DLD1 (cell line): Measurements from ENCODE around the gene ME3.

ENCODE experiments used
- in situ Hi-C: cut with HindIII; loops from 2 replicates; pipeline ENCODE4 v1.10.0; 2017; ENCODE audit warnings: low sequenced_read_pairs

The ME3 gene

DNA sequence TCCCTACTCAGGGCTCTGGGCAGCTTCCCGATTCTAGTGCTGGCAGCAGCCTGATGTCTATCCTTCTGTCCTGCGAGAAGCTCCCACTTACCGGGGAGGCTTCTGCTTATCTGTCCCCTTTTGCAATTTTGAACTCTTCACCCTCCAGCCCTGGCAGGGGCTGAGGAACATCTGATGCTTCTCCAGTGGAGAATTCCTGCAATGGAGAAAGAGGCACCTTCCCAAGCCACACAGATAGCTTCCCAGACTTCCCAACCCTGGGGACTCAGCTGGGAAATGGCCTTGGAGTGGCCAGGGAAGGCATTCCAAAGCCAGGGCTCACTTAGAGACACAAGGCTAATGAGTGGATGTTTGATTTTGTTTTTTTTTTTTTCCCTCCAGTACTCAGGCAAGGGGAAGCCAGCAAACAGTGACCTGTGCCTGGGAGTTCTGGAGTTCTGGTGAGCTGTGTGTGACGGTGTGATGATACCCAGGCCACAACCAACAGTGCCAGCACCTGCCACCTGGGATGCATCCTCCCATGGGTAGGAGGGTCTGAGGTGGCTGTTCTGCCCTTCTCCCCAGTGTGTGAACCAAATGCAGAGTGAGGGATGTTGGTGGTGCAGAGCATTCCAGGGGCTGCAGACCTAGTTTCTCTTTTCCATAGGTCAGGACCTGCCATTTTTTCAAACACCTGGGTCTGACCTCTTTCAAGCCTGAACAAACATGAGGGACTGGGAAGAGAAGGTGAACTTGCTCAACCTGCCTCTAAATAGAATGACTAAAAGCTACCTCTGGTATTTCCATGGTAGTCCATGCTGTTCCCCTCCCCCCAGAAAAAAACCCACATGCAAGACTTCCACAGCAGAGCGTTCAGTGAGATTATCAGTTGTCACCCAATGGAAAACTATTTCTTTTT is 202.7 kb downstream of the ME3 start:
- in situ Hi-C loops, result no loop called here

DNA sequence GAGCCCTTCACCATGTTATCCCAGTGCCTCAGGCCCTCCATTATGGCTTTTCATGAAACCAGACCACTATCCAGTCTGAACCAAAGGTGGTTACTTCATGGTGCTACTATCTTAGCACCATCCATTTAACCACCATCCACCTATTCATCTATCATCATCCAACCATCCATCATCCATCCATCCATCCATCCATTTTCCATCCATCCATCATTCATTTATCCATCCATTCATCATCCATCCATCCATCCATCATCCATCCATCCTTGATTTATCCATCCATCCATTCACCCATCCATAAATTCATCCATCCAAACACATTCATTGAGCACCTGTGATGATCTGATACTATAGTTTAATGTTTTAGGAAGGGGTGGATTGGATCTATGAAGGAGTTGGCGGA is 204.2 kb downstream of the ME3 start:
- in situ Hi-C loops, result no loop called here

GRCh38 chr11:86464509-86465221 is 207.8 kb downstream of the ME3 start:
- in situ Hi-C loops, result no loop called here

- in situ Hi-C loops, result no loop called here
Observed at GRCh38 chr11:86463955-86464354, 208.5 kb downstream of the ME3 start.

DNA sequence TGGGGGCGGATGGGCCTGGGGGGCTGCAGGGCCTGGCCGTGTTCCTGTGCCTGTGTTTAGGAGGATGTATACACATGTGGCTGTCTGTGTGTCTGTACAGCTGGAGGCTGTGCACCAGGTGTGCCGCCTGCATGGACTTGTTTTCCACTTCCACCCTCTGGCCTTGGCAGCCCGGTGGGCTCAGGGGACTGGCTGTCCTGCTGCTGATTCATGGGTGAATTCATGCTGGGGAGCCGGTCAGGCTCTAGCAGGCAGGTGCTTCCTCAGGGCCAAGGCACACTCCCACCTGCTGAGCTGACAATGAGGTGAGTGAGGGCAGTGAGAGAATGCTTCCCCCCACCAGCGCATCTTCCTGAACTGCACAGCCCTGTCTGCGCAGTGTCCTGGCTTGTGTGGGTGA is 209.3 kb downstream of the ME3 start:
- in situ Hi-C loops, result no loop called here

- in situ Hi-C loops, result no loop called here
Observed at GRCh38 chr11:86461892-86462291, 210.5 kb downstream of the ME3 start.

GRCh38 chr11:86460461-86461385 is 211.7 kb downstream of the ME3 start:
- in situ Hi-C loops, result no loop called here

DNA sequence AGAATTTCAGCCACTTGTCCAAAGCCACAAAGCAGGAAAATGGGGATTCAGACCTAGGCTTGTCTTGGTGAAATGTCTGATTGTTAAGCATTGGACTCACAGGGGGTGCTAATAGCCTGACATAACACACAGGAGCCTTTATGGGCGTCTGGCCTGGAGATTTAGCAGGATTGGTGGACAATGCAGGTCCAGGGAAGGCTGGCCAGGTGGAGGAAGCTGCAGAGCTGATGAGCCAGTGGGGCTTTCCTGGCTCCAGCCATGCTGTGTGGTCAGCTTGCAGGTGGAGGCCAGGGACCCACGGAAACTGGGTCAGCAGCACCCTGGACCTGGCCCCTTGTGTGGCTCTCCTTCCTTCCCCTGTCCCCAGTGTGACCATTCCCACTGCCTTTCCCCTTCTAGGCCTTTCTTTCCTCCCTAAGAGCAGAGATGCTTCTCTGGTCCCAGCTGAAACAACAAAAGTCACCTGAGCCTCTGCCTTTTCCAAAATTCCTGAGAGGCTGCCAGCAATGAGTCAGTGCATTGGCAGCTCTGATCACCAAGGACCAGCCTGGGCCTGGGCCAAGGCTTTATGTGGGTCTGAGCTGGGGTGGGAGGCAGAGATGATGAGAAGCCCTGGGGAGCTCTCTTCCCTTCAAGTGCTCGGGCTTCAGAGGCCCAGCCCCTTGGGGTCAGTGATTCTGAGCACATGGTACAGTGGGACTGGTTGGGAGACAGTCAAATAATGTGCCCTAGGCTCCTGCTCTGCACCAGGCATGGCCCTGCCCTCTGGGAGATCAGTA is 212.5 kb downstream of the ME3 start:
- in situ Hi-C loops, result no loop called here

DNA sequence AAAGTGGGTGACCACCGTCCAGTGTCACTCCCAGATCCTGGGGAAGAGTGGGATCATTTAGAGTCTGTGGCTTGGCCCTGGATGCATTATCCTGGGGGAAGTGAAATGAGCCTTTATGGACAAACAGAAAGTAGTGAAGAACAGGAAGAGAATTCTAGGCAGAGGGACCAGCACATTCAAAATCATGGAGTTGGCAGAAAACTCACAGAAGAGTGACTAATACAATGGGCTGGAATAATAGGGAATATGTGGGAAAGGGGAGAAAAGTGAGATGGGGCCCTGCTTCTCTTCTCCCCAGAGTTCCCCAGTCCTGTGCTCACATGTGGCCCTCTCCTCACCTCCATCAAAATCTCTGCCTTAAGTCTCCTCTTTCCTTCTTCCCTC is 213.4 kb downstream of the ME3 start:
- in situ Hi-C loops, result no loop called here

DNA sequence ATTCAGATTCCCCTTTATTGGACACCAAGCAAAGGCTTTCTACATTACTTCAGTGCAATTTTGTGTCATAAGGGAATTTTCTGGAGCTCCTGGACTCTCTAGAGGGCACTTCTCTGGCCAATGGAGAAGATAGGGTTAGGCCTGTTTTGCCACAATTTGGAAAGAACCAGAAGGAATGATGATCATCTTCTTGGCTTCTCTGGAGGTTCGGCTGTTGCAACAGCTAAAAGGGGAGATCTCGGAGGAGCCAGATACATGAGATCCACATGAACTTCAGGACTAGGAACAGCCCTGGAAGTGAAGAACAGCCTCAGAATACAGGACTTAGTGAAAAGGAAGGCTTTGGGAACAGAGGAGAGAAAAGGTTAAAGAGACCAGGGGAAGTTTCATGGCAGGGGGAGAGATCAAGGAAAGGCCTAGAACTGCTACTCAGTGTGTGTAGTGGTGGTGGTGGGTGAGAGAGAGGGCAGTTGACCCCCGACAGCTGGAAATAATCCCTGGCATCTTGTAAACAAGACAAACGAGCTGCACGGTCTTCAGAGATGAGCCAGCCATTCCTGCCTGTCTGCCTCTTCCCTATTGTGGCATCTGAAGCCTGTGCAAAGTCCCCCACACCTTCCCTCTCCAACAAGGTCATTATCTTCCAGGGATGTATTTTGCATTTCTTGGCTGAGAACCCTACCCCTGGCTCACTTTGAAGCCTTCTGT is 214.0 kb downstream of the ME3 start:
- in situ Hi-C loops, result no loop called here

GRCh38 chr11:86456075-86456939 is 216.1 kb downstream of the ME3 start:
- in situ Hi-C loops, result no loop called here

GRCh38 chr11:86453290-86454030 is 219.0 kb downstream of the ME3 start:
- in situ Hi-C loops, result no loop called here

- in situ Hi-C loops, result loop anchor here (25.0 kb wide), 1 partner anchor 187 kb away; no protein-coding TSS in a partner anchor
Observed at GRCh38 chr11:86449993-86450629, 222.3 kb downstream of the ME3 start.

DNA sequence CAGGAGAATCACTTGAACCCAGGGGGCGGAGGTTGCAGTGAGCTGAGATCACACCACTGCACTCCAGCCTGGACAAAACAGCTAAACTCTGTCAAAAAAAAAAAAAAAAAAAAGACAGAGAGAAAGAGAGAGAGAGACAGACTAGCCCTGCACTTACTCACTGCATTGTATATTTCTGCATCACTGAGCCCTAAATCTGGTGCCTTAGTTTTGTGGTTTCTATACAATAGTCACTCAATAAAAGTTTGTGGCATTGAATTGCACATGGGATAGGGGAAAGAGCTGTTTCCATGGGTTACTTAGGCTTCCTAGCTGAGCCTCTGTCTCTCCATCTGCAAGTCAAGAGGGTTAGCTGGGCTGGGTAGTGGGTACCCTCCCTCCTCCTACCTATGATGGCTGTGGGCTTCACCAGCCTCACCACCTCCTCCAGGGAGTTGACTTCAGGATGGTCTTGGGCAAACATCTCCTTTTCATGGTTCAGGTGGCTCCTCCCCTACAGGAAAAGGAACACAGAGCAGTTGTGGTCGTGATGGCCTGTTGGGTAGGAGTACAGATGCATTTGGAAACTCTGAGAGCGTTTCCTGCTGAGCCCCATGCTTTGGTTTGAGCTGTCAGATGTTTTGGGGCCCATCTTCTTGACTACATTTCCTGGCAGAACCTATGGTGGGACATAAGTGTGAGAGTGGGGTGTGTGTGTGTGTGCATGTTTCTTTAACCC is 224.5 kb downstream of the ME3 start:
- in situ Hi-C loops, result loop anchor here (25.0 kb wide), 1 partner anchor 189 kb away; no protein-coding TSS in a partner anchor

- in situ Hi-C loops, result loop anchor here (25.0 kb wide), 1 partner anchor 190 kb away; no protein-coding TSS in a partner anchor
Observed at GRCh38 chr11:86446924-86447285, 225.5 kb downstream of the ME3 start.

- in situ Hi-C loops, result loop anchor here (25.0 kb wide), 1 partner anchor 191 kb away; no protein-coding TSS in a partner anchor
Observed at GRCh38 chr11:86446163-86446923, 226.1 kb downstream of the ME3 start.
